Right kidney (tissue), 1 donor: ENCODE measurements around the gene IGFALS.

Experiments used
- DNase-seq: peaks from one replicate; pipeline ENCODE4 v3.0.0-alpha.2; 2016

Gene IGFALS

GRCh38 chr16:1789643-1790045 is 3.9 kb downstream of the IGFALS start:
- DNase-seq = no peak

GRCh38 chr16:1788708-1789100 is 4.8 kb downstream of the IGFALS start:
- no peak for DNase-seq

GRCh38 chr16:1788095-1788707 is 5.3 kb downstream of the IGFALS start:
- DNase-seq = no peak

GRCh38 chr16:1787322-1788094 is 6.0 kb downstream of the IGFALS start:
- DNase-seq = no peak

GRCh38 chr16:1787056-1787321 is 6.5 kb downstream of the IGFALS start:
- no peak for DNase-seq

GRCh38 chr16:1786242-1787055 is 7.1 kb downstream of the IGFALS start:
- DNase-seq = no peak

- DNase-seq = no peak
Measured at GRCh38 chr16:1785846-1786170, 7.7 kb downstream of the IGFALS start.

GRCh38 chr16:1784977-1785845 is 8.3 kb downstream of the IGFALS start:
- DNase-seq = no peak

- peak; percentile 81 for DNase-seq
Measured at GRCh38 chr16:1782408-1783264, 10.9 kb downstream of the IGFALS start, which contains the start of the genes NUBP2 and SPSB3. Gene NUBP2, plus strand, starts transcription at chr16:1782960. Its CDS starts 61 bp downstream, at chr16:1783021. Gene SPSB3, minus strand, starts transcription at chr16:1782571. Its CDS starts 1,088 bp downstream, at chr16:1781483.

GRCh38 chr16:1781758-1782407 is 11.6 kb downstream of the IGFALS start:
- peak; percentile 61 for DNase-seq

GRCh38 chr16:1781254-1781653 is 12.3 kb downstream of the IGFALS start:
- DNase-seq = no peak

GRCh38 chr16:1780677-1781072 is 12.8 kb downstream of the IGFALS start:
- DNase-seq = no peak

- DNase-seq = no peak
Measured at GRCh38 chr16:1779741-1780676, 13.5 kb downstream of the IGFALS start.

- no peak for DNase-seq
Measured at GRCh38 chr16:1779234-1779701, 14.2 kb downstream of the IGFALS start.

- no peak for DNase-seq
Measured at GRCh38 chr16:1778200-1779179, 15.0 kb downstream of the IGFALS start.

- DNase-seq = no peak
Measured at GRCh38 chr16:1777375-1778199, 15.9 kb downstream of the IGFALS start.

- no peak for DNase-seq
Measured at GRCh38 chr16:1776991-1777374, 16.5 kb downstream of the IGFALS start.

GRCh38 chr16:1776672-1776955 is 16.9 kb downstream of the IGFALS start:
- no peak for DNase-seq
